Prostate gland (tissue), 2 donors: ENCODE results near the gene TMEM50A.
"Not testable (repeated sequence)": the region's sequence is repeated elsewhere in the genome, so short reads cannot be mapped to it uniquely, and the experiment has no call there.

Source experiments
- POLR2A ChIP-seq: fragments of 450-650 bp; IDR thresholded peaks from one replicate; pipeline ENCODE4 v1.6.1; 2016; ENCODE audit warnings: antibody characterized with exemption, mild to moderate bottlenecking
- POLR2AphosphoS5 ChIP-seq: sonication (generic); formaldehyde crosslinking; IDR thresholded peaks from one replicate; pipeline ENCODE4 v1.6.1; 2017; ENCODE audit warnings: antibody characterized with exemption
- TF ChIP-seq, protein P1 (sequence below), 4 experiments: fragments of 200-600 bp in 2 of 4; fragments of 450-650 bp in 2 of 4; sonication (generic) in 2 of 4; IDR thresholded peaks; 1 replicate in 3 of 4; 2 replicates in 1 of 4; pipeline ENCODE4 v1.5.1; 2016 to 2019; ENCODE audit warnings: antibody characterized with exemption in 4 of 4, mild to moderate bottlenecking in 2 of 4, moderate library complexity in 2 of 4

DNA sequence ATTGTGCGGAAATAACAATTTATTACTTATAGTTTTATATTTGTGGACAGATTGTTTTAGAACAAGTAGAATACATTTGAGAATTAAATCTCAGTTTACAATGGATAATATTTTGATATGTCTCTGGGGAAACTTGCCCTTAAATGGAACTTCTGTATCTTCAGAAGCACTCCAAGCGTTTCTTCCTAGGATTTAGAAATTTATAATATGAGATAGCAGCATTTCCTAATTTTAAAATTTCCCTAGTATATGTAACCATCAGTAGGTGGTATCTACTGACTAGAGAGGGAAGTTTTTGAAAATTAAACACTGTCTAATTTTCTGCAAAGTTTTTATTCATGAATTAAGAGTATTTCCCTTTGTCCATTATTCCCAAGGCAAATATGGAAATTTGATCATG lies 44.7 kb upstream of the TMEM50A start:
- TF ChIP-seq, protein P1, sequence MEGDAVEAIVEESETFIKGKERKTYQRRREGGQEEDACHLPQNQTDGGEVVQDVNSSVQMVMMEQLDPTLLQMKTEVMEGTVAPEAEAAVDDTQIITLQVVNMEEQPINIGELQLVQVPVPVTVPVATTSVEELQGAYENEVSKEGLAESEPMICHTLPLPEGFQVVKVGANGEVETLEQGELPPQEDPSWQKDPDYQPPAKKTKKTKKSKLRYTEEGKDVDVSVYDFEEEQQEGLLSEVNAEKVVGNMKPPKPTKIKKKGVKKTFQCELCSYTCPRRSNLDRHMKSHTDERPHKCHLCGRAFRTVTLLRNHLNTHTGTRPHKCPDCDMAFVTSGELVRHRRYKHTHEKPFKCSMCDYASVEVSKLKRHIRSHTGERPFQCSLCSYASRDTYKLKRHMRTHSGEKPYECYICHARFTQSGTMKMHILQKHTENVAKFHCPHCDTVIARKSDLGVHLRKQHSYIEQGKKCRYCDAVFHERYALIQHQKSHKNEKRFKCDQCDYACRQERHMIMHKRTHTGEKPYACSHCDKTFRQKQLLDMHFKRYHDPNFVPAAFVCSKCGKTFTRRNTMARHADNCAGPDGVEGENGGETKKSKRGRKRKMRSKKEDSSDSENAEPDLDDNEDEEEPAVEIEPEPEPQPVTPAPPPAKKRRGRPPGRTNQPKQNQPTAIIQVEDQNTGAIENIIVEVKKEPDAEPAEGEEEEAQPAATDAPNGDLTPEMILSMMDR (IDR thresholded peaks at IDR 0.05), result not testable (repeated sequence)
- TF ChIP-seq POLR2AphosphoS5, POLR2A: not testable (repeated sequence)
